HUDEP-2 (cell line): Measurements from ENCODE around the gene RIGI.
A peak's percentile ranks its signal among the peaks of the same experiment; 100 is the strongest.
"Not testable (repeated sequence)": the region's sequence is repeated elsewhere in the genome, so short reads cannot be mapped to it uniquely, and the experiment has no call there.

ENCODE experiments used
- DNase-seq, 76 experiments: peaks; one replicate each; lab custom pipeline; 2025; ENCODE audit not compliant: unreplicated experiment in 76 of 76; lab: John Stamatoyannopoulos, UW

RIGI gene

GRCh38 chr9:32533816-32534215 lies 7.8 kb upstream of the RIGI start:
- no peak for DNase-seq

- peak in 56 of 76 experiments; percentile 3 to 87 (median 57) for DNase-seq
Observed at GRCh38 chr9:32533336-32533735, 7.3 kb upstream of the RIGI start.

- no peak for DNase-seq
Observed at GRCh38 chr9:32526707-32527048, 682 bp upstream of the RIGI start.

- peak in 1 of 76 experiments; percentile 18 for DNase-seq
Observed at GRCh38 chr9:32525709-32526030, 326 bp downstream of the RIGI start.

- no peak for DNase-seq
Observed at GRCh38 chr9:32524892-32525708, 896 bp downstream of the RIGI start.

- not testable (repeated sequence) for DNase-seq
Observed at GRCh38 chr9:32524558-32524891, 1.5 kb downstream of the RIGI start.

- DNase-seq, result no peak
Observed at GRCh38 chr9:32523910-32524309, 2.1 kb downstream of the RIGI start.

GRCh38 chr9:32518276-32518675 lies 7.7 kb downstream of the RIGI start:
- DNase-seq, result no peak

- no peak for DNase-seq
Observed at GRCh38 chr9:32516241-32516640, 9.8 kb downstream of the RIGI start.

- no peak for DNase-seq
Observed at GRCh38 chr9:32508728-32509127, 17.3 kb downstream of the RIGI start.

GRCh38 chr9:32503008-32503407 lies 23.0 kb downstream of the RIGI start:
- DNase-seq, result no peak

- no peak for DNase-seq
Observed at GRCh38 chr9:32502464-32502863, 23.5 kb downstream of the RIGI start.

GRCh38 chr9:32501868-32502267 lies 24.1 kb downstream of the RIGI start:
- DNase-seq, result no peak

- DNase-seq, result no peak
Observed at GRCh38 chr9:32500768-32501167, 25.2 kb downstream of the RIGI start.

GRCh38 chr9:32497921-32498320 lies 28.1 kb downstream of the RIGI start:
- no peak for DNase-seq

GRCh38 chr9:32490601-32491000 lies 35.4 kb downstream of the RIGI start:
- no peak for DNase-seq

GRCh38 chr9:32487981-32488380 lies 38.0 kb downstream of the RIGI start:
- no peak for DNase-seq

GRCh38 chr9:32486839-32487562 lies 39.0 kb downstream of the RIGI start:
- no peak for DNase-seq

GRCh38 chr9:32483343-32483742 lies 42.7 kb downstream of the RIGI start:
- no peak for DNase-seq
